NCI-H460 (cell line): ENCODE data around the gene SF3A2. TPM values are rescaled to one million over a fixed set of nuclear protein-coding genes. Genes with fewer than 3 reads are reported as not detected.

Experiments used
- DNase-seq: peaks from one replicate; pipeline ENCODE4 v3.0.0-alpha.2; 2016; ENCODE audit warnings: low read depth; ENCODE audit errors: extremely low read depth
- total RNA-seq: library from RNA; depleted of rRNA; stranded (reverse); fragments of >200 nt; shearing (Covaris generic); gene quantifications from 2 replicates; pipeline ENCODE4 v1.2.3, GENCODE V29; 2014

The SF3A2 gene
- total RNA-seq, 1 experiment from 2014 or later: 31.4 TPM

- no peak for DNase-seq
Measured at GRCh38 chr19:2251106-2252054, 14.8 kb downstream of the SF3A2 start.

- no peak for DNase-seq
Measured at GRCh38 chr19:2252055-2252796, 15.6 kb downstream of the SF3A2 start.

GRCh38 chr19:2252797-2253105, 16.1 kb downstream of the SF3A2 start:
- no peak for DNase-seq

- DNase-seq: no peak
Measured at GRCh38 chr19:2253106-2254063, 16.8 kb downstream of the SF3A2 start.

GRCh38 chr19:2254064-2254872, 17.6 kb downstream of the SF3A2 start:
- DNase-seq: no peak

- no peak for DNase-seq
Measured at GRCh38 chr19:2255112-2255845, 18.7 kb downstream of the SF3A2 start.

- no peak for DNase-seq
Measured at GRCh38 chr19:2255982-2256685, 19.5 kb downstream of the SF3A2 start, which contains the start of gene JSRP1. TSS of gene JSRP1 (minus strand) at chr19:2256417. CDS start at chr19:2255314, 1,103 bp downstream.

GRCh38 chr19:2259336-2259735, 22.7 kb downstream of the SF3A2 start:
- DNase-seq: peak; percentile 69

- no peak for DNase-seq
Measured at GRCh38 chr19:2260341-2260805, 23.7 kb downstream of the SF3A2 start.

GRCh38 chr19:2261438-2262172, 25.0 kb downstream of the SF3A2 start:
- no peak for DNase-seq

- no peak for DNase-seq
Measured at GRCh38 chr19:2266183-2266993, 29.8 kb downstream of the SF3A2 start.

- DNase-seq: no peak
Measured at GRCh38 chr19:2268480-2268830, 31.8 kb downstream of the SF3A2 start.

- DNase-seq: no peak
Measured at GRCh38 chr19:2268861-2269243, 32.2 kb downstream of the SF3A2 start.

- DNase-seq: peak; percentile 90
Measured at GRCh38 chr19:2269244-2270156, 32.9 kb downstream of the SF3A2 start.

GRCh38 chr19:2270157-2270422, 33.5 kb downstream of the SF3A2 start:
- DNase-seq: no peak
